GM06990 (cell line): Measurements from ENCODE around the gene PSRC1.
"Not testable (repeated sequence)": the region's sequence is repeated elsewhere in the genome, so short reads cannot be mapped to it uniquely, and the experiment has no call there.

Source experiments
- DNase-seq: peaks from one replicate; pipeline ENCODE4 v3.0.0-alpha.2; 2011; ENCODE audit not compliant: insufficient read length; ENCODE audit errors: extremely low read depth
- H3K27me3 ChIP-seq: replicated peaks from 2 replicates; pipeline ENCODE4 v1.6.0; 2011; ENCODE audit warnings: low read length; ENCODE audit not compliant: control insufficient read depth, insufficient read depth
- H3K36me3 ChIP-seq: 2 replicates; pipeline ENCODE4 v1.5.1; 2011; ENCODE audit warnings: low read length; ENCODE audit not compliant: control insufficient read depth, insufficient read depth
- H3K4me3 ChIP-seq: replicated peaks from 2 replicates; pipeline ENCODE4 v1.5.1; 2011; ENCODE audit warnings: low read depth, mild to moderate bottlenecking, control low read depth, low read length
- TF ChIP-seq, protein P1 (sequence below): IDR thresholded peaks from 2 replicates; pipeline ENCODE4 v1.5.1; 2011; ENCODE audit warnings: low read length, control low read depth, mild to moderate bottlenecking, inconsistent platforms; ENCODE audit not compliant: insufficient read depth, poor library complexity, severe bottlenecking

The PSRC1 gene

DNA sequence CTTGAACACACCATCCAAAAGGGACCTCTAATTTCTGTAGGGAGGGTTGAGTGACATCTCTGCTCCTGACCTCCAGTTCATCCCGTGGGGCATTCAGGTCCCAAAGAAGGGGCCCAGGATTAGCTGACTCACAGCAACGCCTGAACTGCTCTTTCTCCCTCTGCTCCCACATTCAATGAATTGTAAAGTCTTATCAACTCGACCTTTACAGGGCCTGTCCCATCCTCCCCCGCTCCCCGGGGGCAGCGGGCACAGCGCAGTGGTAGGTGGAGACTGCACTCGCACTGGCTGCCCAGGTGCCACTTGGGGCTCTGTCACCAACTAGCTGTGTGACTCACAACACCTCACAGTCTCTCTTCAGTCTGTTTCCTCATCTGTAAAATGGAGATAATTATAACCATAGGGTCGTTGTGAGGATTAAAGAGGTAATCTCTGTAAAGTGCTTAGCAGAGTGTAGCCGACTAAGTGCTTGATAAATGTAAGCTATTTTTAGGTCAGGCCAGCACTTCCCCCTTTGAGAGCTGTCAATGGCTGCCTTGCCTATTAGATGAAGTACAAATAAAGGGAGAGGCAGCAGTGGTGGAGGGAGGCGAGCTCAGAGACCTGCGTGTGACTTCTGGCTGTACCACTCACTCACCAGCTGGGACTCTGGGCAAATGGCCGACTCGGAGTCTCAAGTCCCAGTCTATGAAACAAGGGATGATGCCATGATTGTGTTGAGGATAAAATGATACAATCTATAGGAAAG lies 24.5 kb upstream of the PSRC1 start:
- DNase-seq, result no peak
- no peak overlapping the region for H3K4me3 ChIP-seq

DNA sequence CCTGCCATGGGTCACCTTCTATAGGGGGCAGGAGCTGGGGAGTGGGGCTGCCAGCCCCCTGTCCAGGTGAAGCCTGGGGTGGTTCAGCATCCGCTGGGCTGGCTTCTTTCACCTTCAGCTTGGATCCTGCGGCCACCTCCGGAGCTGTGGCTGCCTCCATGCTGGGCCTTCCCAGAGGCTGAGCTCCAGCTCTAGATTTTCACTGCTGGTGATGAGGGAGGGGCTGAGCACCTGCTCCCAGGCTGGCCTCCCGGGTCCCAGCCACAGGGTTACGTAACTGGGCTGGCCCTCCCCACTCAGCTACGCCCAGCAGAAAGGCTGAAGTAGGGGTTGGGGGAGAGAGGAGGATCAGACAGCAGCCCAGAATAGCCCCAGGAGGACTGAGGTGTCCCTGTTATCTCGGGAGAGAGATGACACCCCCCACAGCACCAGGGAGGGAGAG lies 23.9 kb upstream of the PSRC1 start, which contains the start of gene MYBPHL:
Gene MYBPHL (minus strand): TSS at position 180 of the 442 bp plus-strand sequence. CDS start 20 bp downstream, at position 160.
- DNase-seq, result no peak
- no peak within 1 kb of the TSS for H3K4me3 ChIP-seq
- no peaks in the 10 kb centered on the region for H3K36me3 ChIP-seq
- peaks cover 2% of the 10 kb centered on the region; the same call in 1 of the 2 replicates for H3K27me3 ChIP-seq
- TF ChIP-seq, protein P1, sequence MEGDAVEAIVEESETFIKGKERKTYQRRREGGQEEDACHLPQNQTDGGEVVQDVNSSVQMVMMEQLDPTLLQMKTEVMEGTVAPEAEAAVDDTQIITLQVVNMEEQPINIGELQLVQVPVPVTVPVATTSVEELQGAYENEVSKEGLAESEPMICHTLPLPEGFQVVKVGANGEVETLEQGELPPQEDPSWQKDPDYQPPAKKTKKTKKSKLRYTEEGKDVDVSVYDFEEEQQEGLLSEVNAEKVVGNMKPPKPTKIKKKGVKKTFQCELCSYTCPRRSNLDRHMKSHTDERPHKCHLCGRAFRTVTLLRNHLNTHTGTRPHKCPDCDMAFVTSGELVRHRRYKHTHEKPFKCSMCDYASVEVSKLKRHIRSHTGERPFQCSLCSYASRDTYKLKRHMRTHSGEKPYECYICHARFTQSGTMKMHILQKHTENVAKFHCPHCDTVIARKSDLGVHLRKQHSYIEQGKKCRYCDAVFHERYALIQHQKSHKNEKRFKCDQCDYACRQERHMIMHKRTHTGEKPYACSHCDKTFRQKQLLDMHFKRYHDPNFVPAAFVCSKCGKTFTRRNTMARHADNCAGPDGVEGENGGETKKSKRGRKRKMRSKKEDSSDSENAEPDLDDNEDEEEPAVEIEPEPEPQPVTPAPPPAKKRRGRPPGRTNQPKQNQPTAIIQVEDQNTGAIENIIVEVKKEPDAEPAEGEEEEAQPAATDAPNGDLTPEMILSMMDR, result no peak

More for the DNA sequence above, 24.5 kb upstream of the PSRC1 start:
- TF ChIP-seq, protein P1, result no peak
- H3K27me3 ChIP-seq, result peaks cover 2% of the 10 kb centered on the region; the same call in 1 of the 2 replicates
- H3K36me3 ChIP-seq, result no peaks in the 10 kb centered on the region

DNA sequence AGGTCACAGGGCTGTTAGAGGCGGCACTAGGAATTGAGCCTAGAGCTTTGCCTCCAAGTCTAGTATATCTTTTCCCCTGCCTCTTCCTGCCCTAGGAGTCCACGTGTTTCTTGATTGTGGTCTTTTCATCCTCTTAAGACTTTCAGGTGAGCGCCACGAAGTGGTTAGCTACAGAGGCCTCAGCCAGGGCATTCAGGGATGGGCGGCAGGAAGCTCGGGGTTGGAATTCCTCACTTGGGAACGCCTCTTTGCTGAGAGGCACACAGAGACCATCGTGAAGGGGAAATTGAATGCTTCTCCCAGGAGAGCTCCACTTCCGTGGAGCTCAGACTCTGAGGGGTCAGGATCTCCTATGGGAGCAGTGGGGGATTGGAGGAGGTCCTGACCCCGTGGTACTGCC lies 23.0 kb upstream of the PSRC1 start:
- H3K4me3 ChIP-seq, DNase-seq, H3K27me3 ChIP-seq, H3K36me3 ChIP-seq: not testable (repeated sequence)

DNA sequence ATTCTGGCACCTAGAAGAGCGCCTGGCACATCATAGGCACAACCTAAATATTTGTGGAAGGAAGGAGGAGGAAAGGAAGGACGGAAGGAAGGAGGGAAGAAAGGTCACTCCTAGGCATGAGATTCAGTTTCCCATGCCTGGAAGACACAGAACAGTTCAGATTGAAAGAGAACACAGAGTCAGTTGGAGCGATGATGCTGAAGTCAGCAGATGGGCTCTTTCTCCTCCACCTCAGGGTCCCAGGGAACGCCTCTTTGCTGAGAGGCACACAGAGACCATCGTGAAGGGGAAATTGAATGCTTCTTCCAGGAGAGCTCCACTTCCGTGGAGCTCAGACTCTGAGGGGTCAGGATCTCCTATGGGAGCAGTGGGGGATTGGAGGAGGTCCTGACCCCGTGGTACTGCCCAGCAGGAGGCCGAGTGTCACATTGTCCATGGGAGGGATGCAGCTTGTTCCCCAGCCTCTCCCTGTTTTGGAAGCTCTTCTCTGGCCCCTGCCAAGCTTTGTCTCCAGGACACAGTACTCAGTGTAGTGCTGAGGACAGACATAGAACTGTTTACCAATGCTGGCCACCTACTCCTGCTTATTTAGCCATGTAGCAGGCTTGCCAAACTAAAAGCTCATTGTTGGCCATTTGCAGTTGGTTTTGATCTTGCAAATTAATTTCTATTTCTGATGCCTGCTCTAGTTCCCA lies 21.4 kb upstream of the PSRC1 start:
- TF ChIP-seq, protein P1, result no peak
- Histone ChIP-seq H3K4me3 (no peak overlapping the region), H3K27me3 (peaks cover 2% of the 10 kb centered on the region; the same call in 1 of the 2 replicates), H3K36me3 (no peaks in the 10 kb centered on the region)
- no peak for DNase-seq

DNA sequence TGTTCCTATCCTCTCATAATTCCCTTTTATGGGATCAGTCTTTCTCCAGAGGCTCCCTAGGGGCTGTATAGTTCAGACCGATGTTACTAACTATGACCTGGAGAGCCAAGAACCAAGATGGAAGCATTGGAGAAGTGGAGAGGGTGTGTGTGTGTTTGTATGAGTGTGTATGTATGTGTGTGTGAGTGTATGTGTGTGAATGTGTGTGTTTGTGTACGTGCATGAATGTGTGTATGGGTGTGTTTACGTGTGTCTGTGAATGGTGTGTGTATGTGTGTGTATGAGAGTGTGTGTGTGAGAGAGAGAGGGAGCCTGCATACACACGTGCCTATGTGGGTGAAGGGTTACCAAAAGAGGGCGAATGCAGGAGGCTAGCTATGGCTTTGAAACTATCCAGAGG lies 18.9 kb upstream of the PSRC1 start:
- TF ChIP-seq, protein P1, result no peak
- no peak overlapping the region for H3K4me3 ChIP-seq
- H3K36me3 ChIP-seq, result no peaks in the 10 kb centered on the region
- no peaks in the 10 kb centered on the region for H3K27me3 ChIP-seq
- no peak for DNase-seq

DNA sequence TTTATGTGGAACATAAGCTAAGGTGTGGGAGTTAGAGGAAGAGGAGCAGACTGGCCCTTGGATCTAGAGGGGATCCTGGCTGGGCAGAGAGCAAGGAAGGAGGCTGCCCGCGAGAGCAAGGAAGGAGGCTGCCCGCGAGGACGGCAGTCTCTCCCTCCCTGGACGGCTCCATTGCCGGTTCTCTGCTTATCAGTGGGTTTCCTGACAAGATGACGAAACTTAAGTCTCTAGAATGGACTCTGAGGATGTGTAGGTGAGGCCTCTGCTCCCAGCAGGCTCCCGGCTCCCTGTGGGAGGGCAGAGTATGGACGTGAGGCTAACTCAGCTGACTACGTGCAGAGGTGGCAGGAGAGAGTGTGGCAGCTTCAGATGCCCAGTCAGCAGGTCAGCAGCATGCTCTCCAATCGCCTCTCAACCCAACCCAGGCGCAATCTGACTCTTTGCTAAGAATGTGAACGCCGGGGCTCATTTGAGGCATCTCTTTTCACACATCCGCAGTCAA lies 17.8 kb upstream of the PSRC1 start:
- H3K4me3 ChIP-seq, result no peak overlapping the region
- H3K27me3 ChIP-seq, result no peaks in the 10 kb centered on the region
- DNase-seq, result no peak
- TF ChIP-seq, protein P1, result no peak
- H3K36me3 ChIP-seq, result no peaks in the 10 kb centered on the region
